OCI-LY7 (cell line): ENCODE measurements around the gene UBAC1.

Experiments used
- EZH2phosphoT487 ChIP-seq: fragments of 200-600 bp; sonication (generic); IDR thresholded peaks from 2 replicates; pipeline ENCODE4 v1.6.1; 2018; ENCODE audit warnings: low read depth, borderline replicate concordance, mild to moderate bottlenecking, mixed run types, antibody characterized with exemption, low read length, moderate library complexity, mixed read lengths
- TF ChIP-seq, protein P1 (sequence below): fragments of 200-600 bp; sonication (generic); conservative IDR thresholded peaks from 2 replicates; pipeline ENCODE4 v1.5.1; 2014; ENCODE audit warnings: mild to moderate bottlenecking, antibody characterized with exemption, low read length, moderate library complexity, mixed read lengths

DNA sequence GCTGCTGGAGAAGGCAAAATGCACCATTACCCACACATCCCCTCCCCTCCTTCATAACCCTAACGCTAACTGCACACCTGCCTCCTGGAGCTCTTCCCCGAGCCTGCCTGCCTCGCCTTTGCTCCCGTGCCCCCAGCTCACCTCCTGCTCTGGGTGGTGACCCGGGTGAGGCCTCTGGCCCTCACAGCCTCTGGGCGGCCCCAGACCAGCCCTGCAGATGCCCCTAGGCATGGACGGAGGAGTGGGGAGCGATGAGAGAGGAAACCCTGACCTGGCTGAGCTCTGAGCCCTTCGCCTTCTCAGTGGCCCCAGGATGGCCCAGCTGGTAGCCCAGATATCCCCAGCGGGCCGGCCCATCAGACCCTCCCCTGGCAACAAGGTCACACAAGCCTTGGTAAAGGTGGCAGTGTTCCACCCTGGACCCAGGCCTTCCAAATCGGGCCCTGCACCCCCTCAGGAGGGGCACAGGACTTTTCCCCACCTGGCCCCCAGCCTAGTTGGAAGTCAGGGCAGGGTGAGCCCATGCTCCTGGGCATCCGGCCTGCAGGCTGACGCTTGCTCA lies 39.3 kb downstream of the UBAC1 start:
- TF ChIP-seq, protein P1, sequence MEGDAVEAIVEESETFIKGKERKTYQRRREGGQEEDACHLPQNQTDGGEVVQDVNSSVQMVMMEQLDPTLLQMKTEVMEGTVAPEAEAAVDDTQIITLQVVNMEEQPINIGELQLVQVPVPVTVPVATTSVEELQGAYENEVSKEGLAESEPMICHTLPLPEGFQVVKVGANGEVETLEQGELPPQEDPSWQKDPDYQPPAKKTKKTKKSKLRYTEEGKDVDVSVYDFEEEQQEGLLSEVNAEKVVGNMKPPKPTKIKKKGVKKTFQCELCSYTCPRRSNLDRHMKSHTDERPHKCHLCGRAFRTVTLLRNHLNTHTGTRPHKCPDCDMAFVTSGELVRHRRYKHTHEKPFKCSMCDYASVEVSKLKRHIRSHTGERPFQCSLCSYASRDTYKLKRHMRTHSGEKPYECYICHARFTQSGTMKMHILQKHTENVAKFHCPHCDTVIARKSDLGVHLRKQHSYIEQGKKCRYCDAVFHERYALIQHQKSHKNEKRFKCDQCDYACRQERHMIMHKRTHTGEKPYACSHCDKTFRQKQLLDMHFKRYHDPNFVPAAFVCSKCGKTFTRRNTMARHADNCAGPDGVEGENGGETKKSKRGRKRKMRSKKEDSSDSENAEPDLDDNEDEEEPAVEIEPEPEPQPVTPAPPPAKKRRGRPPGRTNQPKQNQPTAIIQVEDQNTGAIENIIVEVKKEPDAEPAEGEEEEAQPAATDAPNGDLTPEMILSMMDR: no peak
- TF ChIP-seq EZH2phosphoT487: no peak
